MCF 10A (cell line): ENCODE data around the gene MTTP. TPM values are rescaled to one million over a fixed set of nuclear protein-coding genes. Genes with fewer than 3 reads are reported as not detected.
A peak's percentile ranks its signal among the peaks of the same experiment; 100 is the strongest.

Source experiments
- BruUV-seq: library from RNA; stranded (reverse); fragments of 400-500 nt; replicated peaks from 2 replicates; lab custom pipeline; 2021; lab: Mats Ljungman, UMichigan
- CTCF ChIA-PET: fragments of 300-600 bp; sonication (Branson Sonifier 250); formaldehyde crosslinking; extraction: SDS; loops from one replicate; lab custom pipeline; 2021; ENCODE audit warnings: antibody characterized with exemption, inconsistent platforms; lab: Yijun Ruan, JAX
- POLR2A ChIA-PET: fragments of 300-600, 350-650 bp; sonication (Branson Sonifier 250); formaldehyde crosslinking; extraction: SDS; loops from one replicate; lab custom pipeline; 2020; ENCODE audit warnings: antibody characterized with exemption, inconsistent platforms; lab: Yijun Ruan, JAX
- DNase-seq: peaks from one replicate; pipeline ENCODE4 v3.0.0-alpha.2; 2018; ENCODE audit not compliant: unreplicated experiment
- H3K27ac Mint-ChIP-seq: one replicate; pipeline ENCODE4 v1.8.0; 2022; ENCODE audit warnings: mild to moderate bottlenecking, low read depth, mixed read lengths; ENCODE audit not compliant: unreplicated experiment
- H3K27me3 Mint-ChIP-seq: one replicate; pipeline ENCODE4 v1.8.0; 2022; ENCODE audit warnings: mixed read lengths; ENCODE audit not compliant: insufficient read depth, unreplicated experiment
- H3K36me3 Mint-ChIP-seq: one replicate; pipeline ENCODE4 v1.8.0; 2022; ENCODE audit warnings: mild to moderate bottlenecking, moderate library complexity, mixed read lengths; ENCODE audit not compliant: insufficient read depth, unreplicated experiment
- H3K4me1 Mint-ChIP-seq: one replicate; pipeline ENCODE4 v1.8.0; 2022; ENCODE audit warnings: mixed read lengths; ENCODE audit not compliant: insufficient read depth, unreplicated experiment
- H3K4me3 Mint-ChIP-seq: one replicate; pipeline ENCODE4 v1.8.0; 2022; ENCODE audit warnings: mild to moderate bottlenecking, moderate library complexity, mixed read lengths; ENCODE audit not compliant: unreplicated experiment
- H3K9me3 Mint-ChIP-seq: one replicate; pipeline ENCODE4 v1.8.0; 2022; ENCODE audit warnings: mixed read lengths; ENCODE audit not compliant: unreplicated experiment
- intact Hi-C: fragments of 100-400 bp; cut with micrococcal nuclease; formaldehyde crosslinking; loops from 2 replicates; pipeline ENCODE4 v1.14.1; 2022
- total RNA-seq: library from RNA; stranded (reverse); gene quantifications from 2 replicates; pipeline ENCODE4 v1.2.3, GENCODE V29; 2022
- TF ChIP-seq, protein P1 (sequence below): fragments of 200-600 bp; IDR thresholded peaks from one replicate; pipeline ENCODE4 v1.8.0; 2022; ENCODE audit warnings: antibody characterized with exemption, mild to moderate bottlenecking; ENCODE audit not compliant: unreplicated experiment

The MTTP gene
- total RNA-seq, 1 experiment from 2014 or later, result 0.51 TPM

- Mint-ChIP-seq H3K9me3 (no peaks in the 10 kb centered on the region), H3K27ac (no peak overlapping the region), H3K27me3 (peaks cover 64% of the 10 kb centered on the region), H3K36me3 (no peaks in the 10 kb centered on the region), H3K4me3 (no peak overlapping the region), H3K4me1 (no peaks in the 10 kb centered on the region)
- TF ChIP-seq, protein P1, sequence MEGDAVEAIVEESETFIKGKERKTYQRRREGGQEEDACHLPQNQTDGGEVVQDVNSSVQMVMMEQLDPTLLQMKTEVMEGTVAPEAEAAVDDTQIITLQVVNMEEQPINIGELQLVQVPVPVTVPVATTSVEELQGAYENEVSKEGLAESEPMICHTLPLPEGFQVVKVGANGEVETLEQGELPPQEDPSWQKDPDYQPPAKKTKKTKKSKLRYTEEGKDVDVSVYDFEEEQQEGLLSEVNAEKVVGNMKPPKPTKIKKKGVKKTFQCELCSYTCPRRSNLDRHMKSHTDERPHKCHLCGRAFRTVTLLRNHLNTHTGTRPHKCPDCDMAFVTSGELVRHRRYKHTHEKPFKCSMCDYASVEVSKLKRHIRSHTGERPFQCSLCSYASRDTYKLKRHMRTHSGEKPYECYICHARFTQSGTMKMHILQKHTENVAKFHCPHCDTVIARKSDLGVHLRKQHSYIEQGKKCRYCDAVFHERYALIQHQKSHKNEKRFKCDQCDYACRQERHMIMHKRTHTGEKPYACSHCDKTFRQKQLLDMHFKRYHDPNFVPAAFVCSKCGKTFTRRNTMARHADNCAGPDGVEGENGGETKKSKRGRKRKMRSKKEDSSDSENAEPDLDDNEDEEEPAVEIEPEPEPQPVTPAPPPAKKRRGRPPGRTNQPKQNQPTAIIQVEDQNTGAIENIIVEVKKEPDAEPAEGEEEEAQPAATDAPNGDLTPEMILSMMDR, result no peak
- BruUV-seq, result no TSS peak
- ChIA-PET CTCF (interaction anchor here (0.6 to 1.5 kb wide), 4 partner anchors 36 to 236 kb away, joined by 3 to 7 read pairs (median 4); no protein-coding TSS in a partner anchor), POLR2A (interaction anchor here (0.9 to 2.1 kb wide), 9 partner anchors 9 to 376 kb away, joined by 3 to 19 read pairs (median 3); partner anchors contain the start of genes DAPP1, DNAJB14, LAMTOR3 and TRMT10A)
- peak; percentile 69 for DNase-seq
- intact Hi-C loops, result no loop called here
These were observed 1.9 kb upstream of the MTTP start for GRCh38 chr4:99572527-99573240.

GRCh38 chr4:99573735-99574368 lies 772 bp upstream of the MTTP start:
- no TSS peak for BruUV-seq
- TF ChIP-seq, protein P1, result no peak
- CTCF ChIA-PET, result interaction anchor here (0.8 to 1.2 kb wide), 2 partner anchors 35 to 42 kb away, joined by 3 to 4 read pairs; no protein-coding TSS in a partner anchor
- DNase-seq, result no peak
- Mint-ChIP-seq H3K36me3 (no peaks in the 10 kb centered on the region), H3K27ac (no peak overlapping the region), H3K4me3 (no peak overlapping the region), H3K9me3 (no peaks in the 10 kb centered on the region), H3K27me3 (peaks cover 59% of the 10 kb centered on the region), H3K4me1 (no peaks in the 10 kb centered on the region)
- POLR2A ChIA-PET, result interaction anchor here (0.6 to 2.1 kb wide), 4 partner anchors 10 to 154 kb away, joined by 3 to 19 read pairs (median 5); partner anchors contain the start of gene TRMT10A
- intact Hi-C loops, result no loop called here

DNA sequence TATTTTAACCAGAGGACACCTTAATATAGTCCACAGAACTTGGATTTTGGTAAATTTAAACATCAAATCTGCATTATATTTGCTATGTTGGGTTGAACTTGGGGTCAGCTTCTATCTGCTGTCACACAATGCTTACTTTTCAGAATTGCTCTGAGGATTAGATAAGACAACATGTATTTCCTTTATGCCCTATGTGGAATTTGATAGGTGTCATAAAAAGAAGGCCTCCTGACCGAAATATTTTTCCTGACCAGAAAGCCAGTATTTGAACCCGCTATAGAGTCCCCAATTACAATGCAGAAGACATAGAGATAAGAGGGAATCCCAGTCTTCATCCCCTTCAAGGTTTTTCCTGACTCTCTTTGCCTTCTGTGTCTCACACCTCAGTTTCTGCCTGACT lies 4.1 kb downstream of the MTTP start:
- intact Hi-C loops, result no loop called here

More for the DNA sequence above, 4.1 kb downstream of the MTTP start:
- Mint-ChIP-seq H3K27ac (no peak overlapping the region), H3K27me3 (peaks cover 50% of the 10 kb centered on the region), H3K9me3 (no peaks in the 10 kb centered on the region), H3K4me3 (no peak overlapping the region), H3K4me1 (no peaks in the 10 kb centered on the region), H3K36me3 (no peaks in the 10 kb centered on the region)
- POLR2A ChIA-PET, result no interaction called here
- CTCF ChIA-PET, result interaction anchor here (0.7 to 1.1 kb wide), 2 partner anchors 25 to 230 kb away, joined by 3 to 4 read pairs; no protein-coding TSS in a partner anchor
- no TSS peak for BruUV-seq
- TF ChIP-seq, protein P1, result no peak
- DNase-seq, result no peak
